Colon (tissue), 2 donors: ENCODE measurements around the gene ZNF346.
"Not testable (repeated sequence)": the region's sequence is repeated elsewhere in the genome, so short reads cannot be mapped to it uniquely, and the experiment has no call there.

Source experiments
- FAIRE-seq: peaks from 2 replicates; lab custom pipeline; 2012; peaks lifted over from hg19 to GRCh38; lab: Jason Lieb, UNC
- donor health status: control.
- donor health status: control.

The ZNF346 gene, protein sequence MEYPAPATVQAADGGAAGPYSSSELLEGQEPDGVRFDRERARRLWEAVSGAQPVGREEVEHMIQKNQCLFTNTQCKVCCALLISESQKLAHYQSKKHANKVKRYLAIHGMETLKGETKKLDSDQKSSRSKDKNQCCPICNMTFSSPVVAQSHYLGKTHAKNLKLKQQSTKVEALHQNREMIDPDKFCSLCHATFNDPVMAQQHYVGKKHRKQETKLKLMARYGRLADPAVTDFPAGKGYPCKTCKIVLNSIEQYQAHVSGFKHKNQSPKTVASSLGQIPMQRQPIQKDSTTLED

DNA sequence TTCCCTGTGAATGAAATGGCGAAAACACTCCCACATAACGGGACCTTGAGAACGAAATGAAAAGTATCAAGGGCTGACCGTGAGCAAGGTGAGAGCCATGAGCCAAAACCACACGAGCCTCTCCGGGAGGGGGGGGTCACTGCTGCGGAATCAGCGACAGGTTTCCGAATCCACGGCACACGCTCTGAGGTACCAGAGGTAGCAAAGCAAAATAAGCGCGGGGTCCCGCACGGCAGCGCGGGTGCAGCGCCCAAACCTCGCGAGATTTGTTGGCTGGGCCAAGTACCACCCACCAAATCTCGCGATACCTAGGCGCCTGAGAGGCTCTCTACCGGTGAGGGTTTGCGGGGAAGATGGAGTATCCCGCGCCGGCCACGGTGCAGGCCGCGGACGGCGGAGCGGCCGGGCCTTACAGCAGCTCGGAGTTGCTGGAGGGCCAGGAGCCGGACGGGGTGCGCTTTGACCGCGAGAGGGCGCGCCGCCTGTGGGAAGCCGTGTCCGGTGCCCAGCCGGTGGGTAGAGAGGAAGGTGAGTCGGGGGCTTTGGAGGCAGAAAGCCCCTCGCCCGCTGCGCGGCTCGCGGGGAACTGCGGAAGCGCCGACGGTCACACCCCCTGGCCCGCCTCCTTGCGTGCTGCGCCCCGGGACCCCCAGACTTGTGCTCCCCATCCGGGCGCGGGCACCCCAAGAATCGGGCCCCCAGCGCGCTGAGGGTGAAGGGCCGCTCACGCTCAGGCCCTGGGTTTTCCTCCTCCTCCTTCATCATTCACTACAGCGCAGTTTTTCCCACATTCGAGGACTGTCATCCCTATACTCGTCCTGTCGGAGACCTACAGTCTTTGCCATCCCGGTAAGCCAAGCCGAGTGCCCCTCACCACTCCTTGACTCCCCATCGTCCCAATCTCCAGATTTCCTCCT, at the start of gene ZNF346:
Gene ZNF346 (plus strand): TSS at position 311 of the 917 bp plus-strand sequence. CDS start 43 bp downstream, at position 354.
- no peak for FAIRE-seq

DNA sequence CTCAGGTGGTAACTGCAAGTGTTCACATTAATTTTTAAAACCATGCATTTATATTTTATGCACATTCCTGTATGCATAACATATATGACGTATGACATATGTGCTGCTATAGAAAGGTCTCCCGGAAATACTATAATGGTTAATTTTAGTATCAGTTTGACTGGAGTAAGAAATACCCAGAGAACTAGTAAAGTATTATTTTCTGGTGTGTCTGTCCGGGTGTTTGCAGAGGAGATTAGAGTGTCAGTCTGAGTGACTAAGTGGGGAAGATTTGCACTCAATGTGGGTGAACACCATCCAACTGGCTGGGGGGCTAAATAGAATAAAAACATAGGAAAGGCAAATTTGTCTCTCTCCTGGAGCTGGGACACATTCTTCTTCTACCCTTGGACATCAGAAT, 42.8 kb upstream of the ZNF346 start:
- FAIRE-seq, result no peak

DNA sequence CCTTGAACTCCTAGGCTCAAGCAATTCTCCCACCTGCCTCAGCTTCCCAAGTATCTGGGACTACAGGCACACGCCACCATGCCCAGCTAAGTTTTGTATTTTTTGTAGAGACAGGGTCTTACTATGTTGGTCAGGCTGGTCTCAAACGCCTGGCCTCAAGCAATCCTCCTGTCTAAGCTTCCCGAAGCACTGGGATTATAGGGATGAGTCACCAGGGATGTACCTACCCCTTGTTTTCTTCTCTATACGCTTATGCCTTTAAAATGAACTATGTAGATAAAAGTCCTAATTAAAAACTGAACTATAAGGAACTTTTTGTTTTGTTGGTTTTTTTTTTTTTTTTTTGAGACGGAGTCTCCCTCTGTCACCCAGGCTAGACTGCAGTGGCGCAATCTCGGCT, 41.7 kb upstream of the ZNF346 start:
- no peak for FAIRE-seq

DNA sequence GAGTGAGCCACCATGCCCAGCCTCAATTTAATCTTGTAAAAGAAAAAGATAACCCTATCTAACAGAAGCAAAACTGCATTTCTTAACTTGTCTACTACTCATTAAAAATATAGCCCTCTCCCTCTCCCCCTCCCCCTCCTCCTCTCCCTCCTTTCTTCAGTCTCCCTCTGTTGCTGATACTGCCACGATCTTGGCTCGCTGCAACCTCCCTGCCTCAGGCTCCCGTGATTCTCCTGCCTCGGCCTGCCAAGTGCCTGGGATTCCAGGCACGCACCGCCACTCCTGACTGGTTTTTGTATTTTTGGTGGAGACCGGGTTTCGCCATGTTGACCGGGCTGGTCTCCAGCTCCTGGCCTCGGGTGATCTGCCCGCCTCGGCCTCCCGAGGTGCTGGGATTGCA, 39.4 kb upstream of the ZNF346 start:
- not testable (repeated sequence) for FAIRE-seq

DNA sequence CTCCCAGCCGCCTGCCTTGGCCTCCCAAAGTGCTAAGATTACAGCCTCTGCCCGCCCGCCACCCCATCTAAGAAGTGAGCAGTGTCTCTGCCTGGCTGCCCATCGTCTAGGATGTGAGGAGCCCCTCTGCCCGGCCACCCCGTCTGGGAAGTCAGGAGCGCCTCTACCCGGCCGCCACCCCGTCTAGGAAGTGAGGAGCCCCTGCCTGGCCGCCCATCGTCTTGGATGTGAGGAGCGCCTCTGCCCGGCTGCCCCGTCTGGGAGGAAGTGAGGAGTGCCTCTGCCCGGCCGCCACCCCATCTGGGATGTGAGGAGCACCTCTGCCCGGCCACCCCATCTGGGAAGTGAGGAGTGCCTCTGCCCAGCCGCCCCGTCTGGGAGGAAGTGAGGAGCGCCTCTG, 38.9 kb upstream of the ZNF346 start:
- not testable (repeated sequence) for FAIRE-seq

DNA sequence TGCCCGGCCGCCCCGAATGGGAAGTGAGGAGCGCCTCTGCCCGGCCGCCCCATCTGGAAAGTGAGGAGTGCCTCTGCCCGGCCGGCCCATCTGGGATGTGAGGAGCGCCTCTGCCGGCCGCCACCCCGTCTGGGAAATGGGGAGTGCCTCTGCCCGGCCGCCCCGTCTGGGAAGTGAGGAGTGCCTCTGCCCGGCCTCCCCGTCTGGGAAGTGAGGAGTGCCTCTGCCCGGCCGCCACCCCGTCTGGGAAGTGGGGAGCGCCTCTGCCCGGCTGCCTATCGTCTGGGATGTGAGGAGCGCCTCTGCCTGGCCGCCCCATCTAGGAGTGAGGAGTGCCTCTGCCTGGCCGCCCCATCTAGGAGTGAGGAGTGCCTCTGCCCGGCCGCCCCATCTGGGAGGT, 38.3 kb upstream of the ZNF346 start:
- FAIRE-seq, result not testable (repeated sequence)

DNA sequence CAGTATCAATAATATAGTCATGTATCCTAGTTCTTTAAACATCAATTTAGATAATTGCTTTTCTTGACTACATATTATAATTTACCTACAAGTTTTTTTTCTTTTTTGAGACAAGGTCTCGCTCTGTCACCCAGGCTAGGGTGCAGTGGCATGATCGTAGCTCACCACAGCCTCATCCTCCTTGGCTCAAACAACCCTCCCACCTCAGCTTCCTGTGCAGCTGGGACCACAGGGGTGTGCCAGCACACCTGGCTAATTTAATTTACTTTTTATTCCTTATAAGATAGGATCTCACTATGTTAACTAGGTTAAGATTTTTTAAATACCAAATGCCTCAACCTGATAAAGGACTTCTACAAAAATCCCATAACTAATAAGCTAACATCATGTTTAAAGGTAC, 37.0 kb upstream of the ZNF346 start:
- FAIRE-seq, result no peak

DNA sequence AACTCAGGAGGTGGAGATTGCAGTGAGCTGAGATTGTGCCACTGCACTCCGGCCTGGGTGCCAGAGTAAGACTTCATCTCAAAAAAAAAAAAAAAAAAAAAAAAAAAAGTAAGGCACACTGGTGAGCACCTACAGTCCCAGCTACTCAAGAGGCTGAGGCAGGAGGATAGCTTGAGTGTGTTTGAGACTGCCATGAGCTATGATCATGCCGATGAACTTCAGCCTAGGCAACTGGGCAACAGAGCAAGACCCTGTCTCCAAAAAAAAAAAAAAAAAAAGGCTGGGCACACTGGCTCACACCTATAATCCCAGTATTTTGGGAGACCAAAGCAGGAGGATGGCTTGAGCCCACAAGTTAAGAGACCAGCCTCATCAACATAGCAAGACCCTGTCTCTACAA, 36.2 kb upstream of the ZNF346 start:
- no peak for FAIRE-seq

DNA sequence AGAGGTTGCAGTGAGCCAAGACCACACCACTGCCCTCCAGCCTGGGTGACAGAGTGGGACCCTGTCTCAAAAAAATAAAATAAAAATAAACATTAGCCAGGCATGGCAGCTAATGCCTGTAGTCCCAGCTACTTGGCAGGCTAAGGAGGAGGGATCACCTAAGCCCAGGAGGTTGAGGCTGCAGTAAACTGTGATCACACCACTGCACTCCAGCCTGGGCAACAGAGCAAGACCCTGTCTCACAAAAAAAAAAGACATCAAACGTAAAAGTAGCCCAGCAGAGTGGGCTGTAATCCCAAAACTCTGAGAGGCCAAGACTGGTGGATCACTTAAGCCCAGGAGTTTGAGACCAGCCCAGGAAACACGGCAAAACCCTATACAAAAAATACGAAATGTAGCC, 34.9 kb upstream of the ZNF346 start:
- no peak for FAIRE-seq

DNA sequence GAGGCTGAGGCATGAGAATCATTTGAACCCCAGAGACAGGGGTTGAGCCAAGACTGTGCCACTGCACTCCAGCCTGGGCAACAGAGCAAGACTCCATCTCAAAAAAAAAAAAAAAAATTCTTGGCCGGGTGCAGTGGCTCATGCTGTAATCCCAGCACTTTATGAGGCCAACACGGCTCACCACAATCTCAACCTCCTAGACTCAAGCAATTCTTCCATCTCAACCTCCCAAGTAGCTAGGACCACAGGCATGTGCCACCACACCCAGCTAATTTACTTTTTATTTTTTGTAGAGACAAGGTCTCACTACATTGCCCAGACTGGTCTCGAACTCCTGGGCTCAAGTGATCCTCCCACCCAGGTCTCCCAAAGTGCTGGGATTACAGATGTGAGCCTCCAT, 29.4 kb upstream of the ZNF346 start:
- not testable (repeated sequence) for FAIRE-seq

DNA sequence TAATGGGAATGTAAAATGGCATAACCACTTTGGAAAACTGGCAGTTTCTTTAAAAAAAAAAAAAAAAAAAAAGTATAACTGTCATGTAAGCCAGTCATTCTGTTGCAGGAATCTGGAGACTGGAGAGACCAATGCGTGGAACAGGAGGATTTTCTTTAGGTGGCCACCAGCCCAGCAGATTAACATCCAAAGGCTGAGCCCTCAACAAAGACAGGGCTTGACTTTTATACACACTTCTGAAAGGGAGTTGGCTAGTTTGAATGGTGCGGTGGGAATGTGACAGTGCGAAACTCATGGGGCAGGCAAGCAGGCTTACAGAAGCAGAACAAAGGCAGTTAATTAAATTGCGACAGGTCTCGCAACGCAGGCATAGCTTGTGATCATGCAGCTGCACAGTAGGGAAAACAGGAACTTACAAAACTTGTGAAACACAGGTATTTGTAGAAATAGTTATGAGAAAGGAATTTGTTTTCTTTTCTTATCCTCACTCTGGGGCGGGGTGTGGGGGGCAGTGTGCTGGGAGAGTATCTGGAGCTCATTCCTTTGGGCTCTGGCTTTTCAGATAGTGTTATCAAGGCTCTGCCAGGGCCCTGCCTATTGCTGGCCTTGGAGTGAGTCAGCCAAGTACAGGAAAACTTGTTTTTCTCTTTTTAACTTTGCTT, 27.9 kb upstream of the ZNF346 start:
- FAIRE-seq, result no peak

DNA sequence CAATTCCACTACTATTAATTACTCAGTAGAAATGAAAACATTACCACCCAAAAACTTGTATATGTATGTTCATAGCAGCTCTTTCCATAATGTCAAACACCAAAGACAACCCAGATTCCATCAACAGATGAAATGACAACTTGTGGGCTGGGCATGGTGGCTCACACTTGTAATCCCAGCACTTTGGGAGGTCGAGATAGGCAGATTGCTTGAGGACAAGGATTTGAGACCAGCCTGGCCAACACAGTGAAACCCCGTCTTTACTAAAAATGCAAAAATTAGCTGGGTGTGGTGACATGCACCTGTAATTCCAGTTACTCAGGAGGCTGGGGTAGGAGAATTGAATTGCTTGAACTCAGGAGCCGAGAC, 27.4 kb upstream of the ZNF346 start:
- FAIRE-seq, result no peak

DNA sequence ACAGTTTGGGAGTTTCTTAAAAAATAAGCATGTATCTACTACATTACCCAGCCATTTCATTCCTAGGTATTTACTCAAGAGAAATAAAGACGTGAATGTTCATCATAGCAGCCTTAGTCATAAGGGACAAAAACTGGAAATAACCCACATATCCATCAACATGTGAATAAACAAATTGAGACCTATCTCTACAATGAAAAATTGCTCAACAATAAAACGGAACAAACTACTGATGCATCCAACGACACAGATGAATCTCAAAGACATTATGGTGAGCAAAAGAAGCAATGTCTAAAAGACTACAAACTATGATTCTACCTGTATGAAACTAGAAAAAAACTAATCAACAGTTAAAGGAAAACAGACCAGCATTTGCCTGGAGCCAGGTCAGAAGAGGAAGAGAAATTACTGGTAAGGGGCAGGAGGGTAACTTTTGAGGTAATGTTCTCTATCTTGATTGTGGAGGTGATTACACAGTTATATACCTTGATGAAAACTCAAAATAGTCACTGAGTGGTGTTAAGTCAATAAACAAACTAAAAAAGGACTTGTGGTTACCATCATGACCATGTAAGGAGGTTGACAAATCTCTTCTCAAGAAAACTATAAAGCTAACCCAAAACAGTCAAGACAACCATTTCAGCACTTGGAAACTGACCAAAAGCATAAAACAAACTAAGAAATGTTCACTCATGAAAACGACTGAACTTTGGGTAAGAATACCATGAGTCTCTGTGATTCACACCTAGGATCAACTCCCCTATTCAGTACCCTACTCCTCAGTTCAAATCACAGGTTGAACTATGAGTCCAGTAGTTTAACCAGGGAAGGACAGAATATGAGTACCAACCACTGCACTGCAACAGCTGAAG, 26.4 kb upstream of the ZNF346 start:
- no peak for FAIRE-seq

DNA sequence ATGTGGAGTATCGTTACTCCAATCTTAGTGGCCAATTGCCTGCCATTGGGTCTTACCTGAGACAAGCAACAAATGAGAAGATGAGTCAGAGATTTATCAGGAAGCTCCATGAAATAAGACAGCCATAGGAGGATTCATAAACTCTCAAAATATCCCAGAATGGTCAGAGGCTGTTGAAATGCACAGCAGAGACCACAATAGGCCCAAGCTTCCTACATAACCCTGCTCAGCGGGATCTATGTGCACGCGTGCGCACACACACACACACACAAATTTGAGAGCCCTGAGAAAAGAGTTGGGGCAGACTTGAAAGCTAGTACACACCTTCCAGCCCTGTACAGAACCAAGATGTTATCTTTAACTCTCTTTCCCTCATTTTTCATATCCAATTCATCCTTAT, 25.7 kb upstream of the ZNF346 start:
- no peak for FAIRE-seq

DNA sequence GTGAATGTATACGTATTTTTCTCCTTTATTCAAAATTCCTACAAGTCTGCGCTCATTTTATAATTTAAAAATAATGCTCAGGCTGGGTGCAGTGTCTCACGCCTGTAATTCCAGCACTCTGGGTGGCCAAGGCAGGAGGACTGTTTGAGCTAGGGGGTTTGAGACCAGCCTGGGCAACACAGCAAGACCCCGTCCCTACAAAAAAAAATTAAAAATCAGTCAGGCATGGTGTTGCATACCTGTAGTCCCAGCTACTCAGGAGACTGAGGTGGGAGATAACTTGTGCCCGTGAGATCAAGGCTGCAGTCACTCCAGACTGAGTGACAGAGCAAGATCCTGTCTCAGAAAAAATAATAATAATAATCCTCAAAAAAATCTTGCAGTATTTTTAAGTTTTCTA, 23.7 kb upstream of the ZNF346 start:
- no peak for FAIRE-seq

DNA sequence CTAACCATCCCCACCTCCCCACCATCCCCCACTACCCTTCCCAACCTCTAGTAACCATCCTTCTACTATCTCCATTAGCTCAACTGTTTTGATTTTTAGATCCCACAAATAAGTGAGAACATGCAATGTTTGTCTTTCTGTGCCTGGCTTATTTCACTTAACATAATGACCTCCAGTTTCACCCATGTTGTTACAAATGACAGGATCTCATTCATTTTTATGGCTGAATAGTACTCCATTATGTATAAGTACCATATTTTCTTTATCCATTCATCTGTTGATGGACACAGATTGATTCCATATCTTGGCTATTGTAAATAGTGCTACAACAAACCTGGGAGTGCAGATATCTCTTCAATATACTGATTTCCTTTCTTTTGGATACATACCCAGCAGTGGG, 23.0 kb upstream of the ZNF346 start:
- not testable (repeated sequence) for FAIRE-seq

DNA sequence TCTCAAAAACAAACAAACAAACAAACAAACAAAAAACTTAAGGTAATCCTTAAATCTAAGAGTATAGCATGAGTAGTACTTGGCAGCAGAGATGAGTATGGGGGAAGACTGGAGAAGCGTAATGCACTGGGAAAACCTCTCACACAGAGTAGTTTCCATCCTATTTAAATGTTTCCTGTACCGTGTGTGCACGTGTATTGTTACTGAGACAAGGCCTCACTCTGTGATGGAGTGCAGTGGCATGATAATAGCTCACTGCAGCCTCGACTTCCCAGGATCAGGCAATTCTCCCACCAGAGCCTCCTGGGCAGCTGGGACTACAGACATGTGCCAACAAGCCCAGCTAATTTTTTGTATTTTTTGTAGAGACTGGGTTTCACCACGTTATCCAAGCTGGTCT, 18.8 kb upstream of the ZNF346 start:
- FAIRE-seq, result no peak

DNA sequence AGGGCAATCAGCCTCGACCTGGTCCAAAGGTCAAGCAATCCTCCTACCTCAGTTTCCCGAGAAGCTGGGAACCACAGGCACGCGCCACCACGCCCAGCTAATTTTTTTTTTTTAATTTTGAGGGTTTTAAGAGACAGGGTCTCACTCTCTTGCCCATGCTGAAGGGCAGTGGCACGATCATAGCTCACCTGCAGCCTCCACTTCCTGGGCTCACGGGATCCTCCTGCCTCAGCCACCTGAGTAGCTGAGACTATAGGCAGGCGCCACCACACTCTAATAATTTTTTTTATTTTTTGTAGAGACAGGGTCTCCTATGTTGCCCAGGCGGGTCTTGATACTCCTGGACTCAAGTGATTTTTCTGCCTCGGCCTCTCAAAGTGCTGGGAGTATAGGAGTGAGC, 17.5 kb upstream of the ZNF346 start:
- no peak for FAIRE-seq

DNA sequence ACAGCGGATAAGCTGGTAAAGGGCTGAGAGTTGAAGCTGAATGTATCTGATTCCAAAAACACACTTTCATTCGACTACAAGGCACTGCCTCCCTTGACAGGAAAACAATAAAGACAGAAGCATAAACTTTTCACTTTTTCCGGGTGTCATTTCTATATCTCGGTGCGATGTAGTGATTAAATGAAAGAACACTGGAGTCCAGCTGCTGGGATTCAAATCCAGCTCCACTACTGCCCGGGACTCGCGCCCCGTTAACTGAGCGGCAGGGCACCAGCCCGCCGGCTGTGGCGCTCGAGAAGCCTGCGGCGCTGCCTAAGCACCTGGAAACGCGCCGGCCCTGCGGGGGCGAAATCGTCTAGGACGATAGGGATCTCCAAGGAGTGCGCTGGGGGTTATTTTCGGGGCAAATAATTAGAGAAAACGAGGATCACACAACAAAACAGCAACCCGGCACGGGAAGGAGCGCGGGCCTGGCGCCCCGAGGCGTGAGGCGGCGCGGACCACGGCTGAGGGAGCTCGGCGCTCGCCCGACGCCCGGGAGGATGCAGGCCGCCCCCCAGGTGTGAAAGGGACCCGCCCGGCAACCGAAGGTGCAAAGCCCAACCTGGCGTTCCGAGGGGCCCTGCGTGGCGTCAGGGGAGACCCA, 16.8 kb upstream of the ZNF346 start:
- no peak for FAIRE-seq

DNA sequence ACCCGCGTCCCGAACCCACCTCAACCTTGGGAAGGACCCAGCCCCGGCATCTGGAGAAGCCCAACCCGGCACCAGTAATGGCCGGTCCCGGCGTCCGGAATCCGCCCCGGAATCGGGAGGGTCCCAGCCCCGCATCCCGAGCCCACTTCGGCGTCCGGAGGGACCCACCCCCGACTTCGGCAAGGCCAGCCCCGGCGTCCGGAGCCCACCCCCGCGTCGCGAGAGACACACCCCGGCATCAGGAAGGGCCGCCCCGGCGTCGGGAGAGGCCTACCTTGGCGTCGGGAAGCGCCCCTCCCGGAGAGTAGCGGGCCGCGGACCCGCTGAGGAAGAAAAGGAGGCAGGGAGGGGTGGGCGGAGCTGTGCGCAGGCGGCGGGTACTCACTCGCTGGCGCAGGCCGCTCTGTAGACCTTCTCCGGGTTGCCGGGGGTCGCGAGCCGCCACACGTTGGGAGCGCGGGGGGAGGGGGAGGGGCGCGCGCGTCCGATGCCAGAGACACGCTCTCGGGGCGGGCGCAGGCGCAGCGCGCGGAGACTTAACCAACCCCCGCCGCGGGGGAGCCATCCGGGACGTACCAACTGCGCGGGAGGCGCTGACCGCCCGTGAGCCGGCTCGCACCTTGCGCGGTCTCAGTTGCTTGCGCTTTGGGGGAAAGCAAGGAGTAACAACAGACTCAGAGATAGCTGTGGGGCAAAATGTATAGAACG, 16.1 kb upstream of the ZNF346 start, which contains the start of gene UIMC1:
Gene UIMC1 (minus strand): TSS at position 515 of the 708 bp plus-strand sequence. CDS start 24,164 bp downstream, outside the sequence.
- FAIRE-seq, result no peak

DNA sequence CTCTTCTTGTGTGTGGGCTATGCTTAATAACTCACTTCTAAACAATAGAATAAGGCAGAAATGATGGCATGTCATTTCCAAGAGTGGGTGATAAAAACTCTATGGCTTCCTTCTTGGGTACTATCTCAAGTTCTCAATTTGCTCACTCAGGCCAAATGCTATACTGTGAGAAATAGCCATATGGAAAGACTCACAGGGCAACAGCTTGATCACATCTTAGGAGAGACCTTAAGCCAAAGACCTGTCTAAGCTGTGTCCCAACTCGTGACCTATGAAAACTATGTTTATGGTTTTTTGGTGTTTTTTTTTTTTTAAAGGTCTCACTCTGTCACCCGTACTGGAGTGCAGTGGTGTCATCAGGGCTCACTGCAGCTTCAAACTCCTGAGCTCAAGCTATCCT, 13.8 kb upstream of the ZNF346 start:
- no peak for FAIRE-seq
